ENCODE results near the gene RIN3.

RIN3 gene

DNA sequence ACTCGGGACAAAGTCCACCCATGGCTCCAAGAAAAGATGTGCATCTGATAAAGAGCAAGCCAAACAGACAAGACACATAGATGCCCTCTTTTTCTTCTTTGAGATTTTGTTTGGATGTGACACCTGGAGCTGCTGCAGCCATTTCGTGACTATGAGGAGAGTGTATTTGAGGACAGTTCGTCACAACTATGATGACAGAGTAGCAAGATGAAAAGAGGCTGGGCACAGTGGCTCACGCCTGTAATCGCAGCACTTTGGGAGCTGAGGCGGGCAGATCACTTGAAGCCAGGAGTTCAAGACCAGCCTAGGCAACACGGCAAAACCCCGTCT lies 213.3 kb downstream of the RIN3 start:
- DNase-seq: no peak

DNA sequence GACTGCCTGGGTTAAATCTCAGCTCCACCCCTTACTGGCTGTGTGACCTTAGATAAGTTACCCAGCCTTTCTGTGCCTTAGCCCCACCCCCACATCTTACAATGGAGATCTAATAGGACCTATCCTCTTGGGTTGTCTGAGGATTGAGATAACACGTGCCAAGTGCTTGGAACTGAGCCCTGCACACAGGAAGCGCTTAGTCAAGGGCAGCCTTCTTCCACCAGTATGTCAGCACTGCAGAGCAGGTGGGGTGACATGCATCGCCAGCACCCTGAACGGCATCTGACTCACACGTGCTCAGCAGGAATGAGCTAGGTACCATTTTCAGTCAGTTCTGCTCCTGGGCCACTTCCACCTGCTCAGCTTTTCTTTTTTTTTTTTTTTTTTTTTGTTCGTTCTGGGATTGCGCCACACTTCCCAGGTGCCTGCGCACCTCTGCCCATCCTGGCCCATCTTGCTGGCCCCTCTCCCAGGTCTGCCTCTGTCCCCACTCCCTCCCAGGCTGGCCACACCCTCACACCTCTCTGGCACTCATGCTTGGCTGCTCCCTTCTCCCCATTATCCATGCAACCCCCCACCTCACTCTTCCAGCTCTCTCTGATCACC lies 215.3 kb downstream of the RIN3 start:
- no peak for DNase-seq

DNA sequence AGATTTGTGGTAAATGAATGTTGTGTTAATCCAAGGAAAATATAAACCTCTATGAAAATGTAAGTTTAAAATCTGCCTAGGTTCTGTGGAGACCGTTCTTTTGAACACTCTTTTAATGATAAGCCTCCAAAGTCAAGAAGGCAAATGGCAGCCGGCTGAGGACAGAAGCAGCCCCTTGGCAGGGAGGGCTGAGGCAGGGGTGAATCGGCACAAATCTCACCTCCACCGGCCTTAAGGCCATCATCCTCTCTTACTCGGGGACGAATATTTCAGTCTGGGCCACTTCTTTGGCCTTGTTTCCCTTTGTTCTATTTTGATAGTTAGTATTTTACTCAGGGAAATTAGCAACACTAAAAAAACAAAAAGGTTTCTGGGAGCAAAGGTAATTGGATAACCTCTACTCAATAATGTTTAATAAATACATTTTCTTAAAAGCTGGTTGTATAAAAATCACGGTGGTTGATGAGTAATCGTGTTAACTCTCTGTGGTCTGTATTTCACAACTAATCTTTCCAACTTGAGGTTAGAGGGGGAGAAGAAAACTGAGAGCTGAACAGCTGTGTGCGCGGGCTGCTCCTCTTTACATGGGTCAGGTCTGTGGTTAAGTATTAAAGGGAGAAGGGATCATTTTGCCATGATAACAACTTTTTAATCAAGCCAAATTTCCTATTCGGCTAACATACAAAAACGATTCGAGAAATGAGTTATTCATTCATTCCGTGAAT lies 216.2 kb downstream of the RIN3 start:
- DNase-seq: no peak

DNA sequence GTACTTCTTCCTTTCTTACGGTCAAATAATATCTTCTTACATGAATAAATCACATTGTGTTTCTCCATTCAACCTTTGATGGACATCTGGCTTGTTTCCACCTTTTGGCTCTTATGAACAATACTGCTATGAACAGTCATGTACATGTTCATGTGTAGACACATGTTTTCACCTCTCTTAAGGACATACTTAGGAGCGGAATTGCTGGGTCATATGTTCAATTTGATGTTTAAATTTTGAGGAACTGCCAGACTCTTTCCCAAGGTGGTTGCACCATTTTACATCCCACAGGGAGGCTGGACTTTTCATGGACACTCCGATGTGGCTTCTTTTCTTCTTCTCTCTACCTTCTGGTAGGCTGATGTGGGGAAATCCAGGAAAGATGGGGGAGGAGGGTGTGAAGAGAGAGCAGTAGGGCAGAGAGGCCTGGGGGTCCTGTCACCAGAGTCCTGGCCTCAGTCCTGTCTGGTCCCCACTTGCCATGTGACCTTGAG lies 218.1 kb downstream of the RIN3 start:
- DNase-seq: no peak

DNA sequence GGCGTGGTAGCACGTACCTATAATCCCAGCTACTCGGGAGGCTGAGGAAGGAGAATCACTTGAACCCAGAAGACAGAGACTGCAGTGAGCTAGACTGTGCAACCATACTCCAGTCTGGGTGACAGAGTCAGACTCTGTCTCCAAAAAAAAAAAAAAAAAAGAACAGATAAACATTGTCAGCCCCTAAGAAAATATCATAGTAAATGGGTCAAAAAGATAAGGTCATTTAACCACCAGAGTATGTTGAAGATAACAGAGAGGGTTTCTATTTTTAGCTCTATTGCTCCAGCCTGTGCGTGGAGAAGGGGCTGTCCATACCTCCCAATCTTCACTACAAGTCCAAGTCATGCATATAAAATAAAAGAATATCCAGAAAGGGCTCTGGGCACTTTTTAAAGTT lies 219.4 kb downstream of the RIN3 start:
- no peak for DNase-seq

DNA sequence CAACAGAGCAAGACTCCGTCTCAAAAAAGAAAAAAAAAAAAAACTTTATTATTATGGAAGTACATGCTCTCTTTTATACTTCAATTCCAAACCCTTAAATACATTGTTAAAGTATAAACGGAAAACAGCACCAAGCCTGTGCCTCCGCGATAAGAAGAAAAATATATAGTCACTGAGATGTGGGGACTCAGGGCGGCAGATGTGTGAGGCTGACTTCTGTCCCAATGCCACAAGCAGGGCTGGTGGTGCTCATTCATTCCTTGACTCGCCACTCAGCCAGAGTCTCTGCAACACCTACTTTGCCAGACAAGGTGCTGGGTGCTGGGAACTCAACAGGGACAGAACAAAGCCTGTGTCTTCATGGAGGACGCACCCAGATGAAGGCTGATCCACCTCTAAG lies 221.0 kb downstream of the RIN3 start:
- DNase-seq: no peak

DNA sequence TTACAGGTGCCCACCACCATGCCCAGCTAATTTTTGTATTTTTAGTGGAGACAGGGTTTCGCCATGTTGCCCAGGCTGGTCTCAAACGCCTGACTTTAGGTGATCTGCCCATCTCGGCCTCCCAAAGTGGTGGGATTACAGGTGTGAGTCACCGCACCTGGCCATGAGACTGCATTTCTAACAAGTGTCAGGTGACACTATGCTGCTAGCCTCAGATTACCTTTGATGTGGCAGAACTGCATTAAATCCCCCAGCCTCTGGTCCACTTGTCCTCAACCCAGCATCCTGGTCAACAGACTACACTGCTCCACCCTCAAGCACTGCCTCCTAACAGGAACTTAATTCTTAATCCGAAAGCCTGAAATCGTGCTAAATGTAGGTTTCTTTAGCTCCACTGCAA lies 221.8 kb downstream of the RIN3 start:
- no peak for DNase-seq

DNA sequence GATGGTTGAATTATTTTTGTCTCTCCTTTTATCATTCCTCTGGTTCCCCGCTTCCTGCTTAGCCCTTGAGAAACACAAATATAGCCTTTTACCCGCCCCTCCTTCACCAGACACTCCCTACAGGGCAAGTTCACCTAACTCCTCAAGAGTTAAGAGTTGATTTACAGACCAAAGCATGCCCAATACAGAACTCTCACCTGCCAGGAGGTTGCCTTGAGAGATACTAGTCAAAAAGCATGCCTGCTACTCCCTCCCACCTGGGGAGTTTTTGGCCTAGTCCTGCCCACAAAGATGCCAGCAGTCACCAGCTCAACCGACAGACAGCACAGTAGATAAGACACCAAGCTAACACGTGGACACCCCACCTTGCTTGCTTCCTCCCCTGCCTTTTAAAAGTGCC lies 223.6 kb downstream of the RIN3 start:
- no peak for DNase-seq

DNA sequence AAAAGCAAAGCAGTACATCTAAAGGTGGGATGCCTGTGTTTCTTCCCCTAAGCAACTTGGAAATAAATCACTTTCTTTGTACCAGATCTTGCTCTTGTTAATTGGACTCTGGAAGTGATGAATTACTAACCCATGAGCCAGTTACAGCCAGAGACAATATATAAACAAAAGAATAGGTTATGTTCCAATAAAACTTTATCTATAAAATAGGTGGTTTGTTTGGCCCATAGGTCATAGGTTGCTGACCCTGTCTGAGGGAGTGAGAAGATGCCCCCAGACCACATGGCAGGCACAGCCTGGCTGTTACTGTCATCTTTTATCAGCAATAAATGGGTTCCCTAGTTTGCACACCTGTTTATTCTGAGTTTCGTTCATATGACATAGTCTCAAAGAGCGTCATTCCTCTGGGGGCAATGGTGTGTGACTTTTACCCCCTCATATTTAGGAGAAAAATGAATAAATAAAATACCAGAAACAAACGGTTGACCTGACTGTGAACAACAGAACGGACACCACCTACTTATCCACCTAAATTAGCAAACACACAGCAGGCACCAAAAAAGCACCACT lies 224.1 kb downstream of the RIN3 start:
- no peak for DNase-seq

Measured in retina (tissue), 1 donor.